Iris pigment epithelial cell (primary cell): ENCODE results near the gene MCCC2.
"Not testable (repeated sequence)": the region's sequence is repeated elsewhere in the genome, so short reads cannot be mapped to it uniquely, and the experiment has no call there.

Source experiments
- DNase-seq: peaks from one replicate; pipeline ENCODE4 v3.0.0-alpha.2; 2011; ENCODE audit warnings: low read depth

MCCC2 gene

GRCh38 chr5:71663191-71663969, 76.2 kb downstream of the MCCC2 start:
- DNase-seq: no peak

GRCh38 chr5:71664615-71665014, 77.5 kb downstream of the MCCC2 start:
- not testable (repeated sequence) for DNase-seq

- no peak for DNase-seq
Observed at GRCh38 chr5:71666321-71666720, 79.2 kb downstream of the MCCC2 start.

GRCh38 chr5:71677977-71678376, 90.8 kb downstream of the MCCC2 start:
- no peak for DNase-seq

GRCh38 chr5:71679714-71680113, 92.6 kb downstream of the MCCC2 start:
- DNase-seq: no peak

GRCh38 chr5:71680510-71680909, 93.4 kb downstream of the MCCC2 start:
- DNase-seq: no peak

GRCh38 chr5:71681296-71681695, 94.2 kb downstream of the MCCC2 start:
- DNase-seq: no peak

GRCh38 chr5:71684309-71684708, 97.2 kb downstream of the MCCC2 start:
- DNase-seq: no peak

- no peak for DNase-seq
Observed at GRCh38 chr5:71693828-71694427, 106.8 kb downstream of the MCCC2 start.

GRCh38 chr5:71695071-71695470, 107.9 kb downstream of the MCCC2 start:
- DNase-seq: no peak

- DNase-seq: peak; percentile 35
Observed at GRCh38 chr5:71695595-71695994, 108.5 kb downstream of the MCCC2 start.

GRCh38 chr5:71697967-71698366, 110.8 kb downstream of the MCCC2 start:
- DNase-seq: no peak

GRCh38 chr5:71699233-71699632, 112.1 kb downstream of the MCCC2 start:
- no peak for DNase-seq

- DNase-seq: no peak
Observed at GRCh38 chr5:71699751-71700150, 112.6 kb downstream of the MCCC2 start.

- DNase-seq: no peak
Observed at GRCh38 chr5:71700803-71701202, 113.7 kb downstream of the MCCC2 start.

GRCh38 chr5:71701407-71701806, 114.3 kb downstream of the MCCC2 start:
- no peak for DNase-seq

GRCh38 chr5:71703941-71704340, 116.8 kb downstream of the MCCC2 start:
- no peak for DNase-seq

- DNase-seq: no peak
Observed at GRCh38 chr5:71705421-71705820, 118.3 kb downstream of the MCCC2 start.

GRCh38 chr5:71706906-71707305, 119.8 kb downstream of the MCCC2 start:
- no peak for DNase-seq
